AG20443 (cell line): Measurements from ENCODE around the gene HID1.
A peak's percentile ranks its signal among the peaks of the same experiment; 100 is the strongest.
"Not testable (repeated sequence)": the region's sequence is repeated elsewhere in the genome, so short reads cannot be mapped to it uniquely, and the experiment has no call there.

Source experiments
- DNase-seq: peaks from one replicate; pipeline ENCODE4 v3.0.0; 2012; ENCODE audit warnings: low spot score, mixed read lengths

HID1 gene

DNA sequence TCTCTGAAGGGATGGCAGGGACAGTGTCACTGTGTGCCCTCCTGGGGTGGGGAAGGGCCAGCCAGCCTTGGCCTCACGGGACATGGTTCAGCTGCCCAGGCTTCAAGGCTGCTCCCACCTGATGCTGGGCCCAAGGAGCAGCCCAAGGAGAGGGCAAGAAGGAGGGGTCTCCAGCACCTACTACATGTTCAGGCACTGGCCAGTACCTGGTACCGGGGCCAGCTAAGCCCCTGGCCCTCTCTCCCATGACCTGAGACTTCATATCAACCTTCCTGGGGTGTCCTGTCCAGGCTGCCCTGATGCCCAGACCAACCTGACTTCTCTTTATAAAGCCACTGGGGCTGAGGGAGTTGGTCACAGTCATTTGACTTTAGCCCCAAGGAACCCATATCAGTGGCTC, 50.8 kb downstream of the HID1 start:
- no peak for DNase-seq

DNA sequence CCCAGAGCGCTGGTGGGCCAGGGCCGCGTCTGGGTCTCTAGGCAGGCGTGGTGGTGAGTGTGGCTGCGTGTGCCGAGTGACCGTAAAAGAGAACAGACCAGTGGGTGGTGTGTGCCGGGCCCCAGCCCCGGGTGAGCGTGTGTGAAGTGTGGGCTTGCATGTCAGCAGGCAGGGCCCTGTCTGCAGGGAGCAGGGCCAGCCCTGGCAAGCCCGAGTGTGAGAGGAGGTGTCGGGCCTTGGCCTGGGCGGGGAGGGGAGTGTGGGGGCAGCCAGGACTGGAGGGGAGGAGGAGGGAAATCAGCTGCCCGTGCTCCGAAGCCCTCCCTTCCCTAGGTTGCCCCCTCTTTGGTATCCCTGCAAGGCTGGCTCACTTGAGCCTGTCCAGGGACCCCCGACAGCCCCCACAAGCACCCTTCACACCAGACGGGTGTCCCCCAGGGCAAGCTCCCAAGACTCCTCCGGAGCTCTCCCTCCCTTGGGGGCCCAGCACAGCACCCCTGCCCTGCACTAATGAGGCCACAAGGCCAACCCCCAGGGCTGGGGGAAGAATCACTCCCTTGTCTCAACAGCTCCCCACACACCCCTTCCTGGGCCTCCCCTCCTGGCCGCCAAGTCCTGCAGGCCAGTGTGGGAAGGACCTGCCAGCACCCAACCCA, 51.4 kb downstream of the HID1 start:
- DNase-seq: no peak

DNA sequence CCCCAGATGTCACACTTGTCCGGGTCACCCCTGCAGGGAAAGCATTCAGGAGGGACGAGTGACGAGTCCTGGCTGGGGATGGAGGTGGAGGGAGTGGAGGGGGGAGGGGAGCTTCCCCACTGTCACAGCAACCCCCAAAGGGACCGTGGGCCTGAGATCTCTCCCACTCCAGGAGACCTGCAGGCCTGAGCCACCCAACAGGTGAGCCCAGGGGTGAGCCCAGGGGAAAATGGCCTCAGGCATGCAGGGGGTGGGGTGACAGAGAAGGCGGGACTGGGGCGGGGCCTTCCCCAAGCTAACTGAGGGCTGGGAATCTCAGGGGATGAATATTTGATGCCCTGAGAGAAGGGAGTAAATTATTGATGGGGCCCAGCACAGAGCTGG, 51.9 kb downstream of the HID1 start:
- DNase-seq: no peak

GRCh38 chr17:74920306-74920620, 52.3 kb downstream of the HID1 start:
- no peak for DNase-seq

- DNase-seq: peak; percentile 83
Observed at GRCh38 chr17:74919440-74920305, 52.9 kb downstream of the HID1 start.

DNA sequence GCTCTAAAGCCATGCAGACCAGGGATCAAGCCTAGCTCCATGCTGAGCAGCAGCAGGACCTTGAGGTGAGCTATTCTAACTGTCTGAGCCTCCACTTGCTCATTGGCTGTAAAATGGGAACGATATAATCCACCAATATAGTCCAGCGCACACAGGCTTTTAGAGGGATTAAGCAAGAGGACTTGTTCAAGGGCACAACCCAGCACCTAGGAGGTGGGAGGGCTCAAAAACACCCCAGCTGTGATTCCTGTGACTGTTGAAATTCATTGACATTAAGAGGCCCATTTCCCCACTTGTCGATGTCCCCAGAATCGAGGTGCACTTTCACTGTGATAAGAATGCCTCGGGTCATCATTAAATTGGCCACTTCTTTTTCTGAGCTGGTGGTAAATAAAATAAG, 53.7 kb downstream of the HID1 start:
- no peak for DNase-seq

DNA sequence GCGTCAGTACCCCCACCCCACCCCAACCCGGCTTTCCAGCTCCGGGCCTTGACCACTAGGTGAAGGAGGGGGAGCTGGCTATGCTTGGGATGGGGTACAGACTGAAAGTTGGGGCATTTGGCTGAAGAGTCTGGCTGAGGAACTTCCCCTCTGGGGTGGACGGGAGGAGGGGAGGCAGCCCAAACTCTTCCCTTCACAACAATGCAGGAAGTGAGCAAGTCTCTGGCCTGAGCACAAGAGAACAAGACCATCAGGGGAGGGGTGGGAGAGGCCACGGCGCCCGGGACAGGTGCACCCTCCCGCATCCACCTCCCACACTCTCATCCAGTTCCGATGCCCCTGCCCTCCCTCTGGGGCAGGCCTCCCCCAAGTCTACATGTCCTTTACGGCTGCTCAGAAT, 55.1 kb downstream of the HID1 start:
- DNase-seq: no peak

DNA sequence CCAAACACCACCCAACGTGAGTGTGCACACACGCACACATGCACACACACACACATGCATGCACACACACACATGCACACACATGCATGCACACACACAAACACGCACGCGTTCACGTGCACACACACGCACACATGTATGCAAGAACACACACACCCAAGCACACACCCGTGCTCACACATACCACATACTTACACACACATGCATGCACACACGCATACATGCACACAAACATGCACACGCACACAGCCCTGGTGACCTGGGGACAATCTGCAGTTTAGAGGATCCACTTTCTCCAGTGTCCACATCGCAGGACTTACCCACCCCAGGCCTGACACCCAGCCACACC, 55.7 kb downstream of the HID1 start:
- DNase-seq: no peak

- DNase-seq: no peak
Observed at GRCh38 chr17:74916136-74916850, 56.3 kb downstream of the HID1 start.

- not testable (repeated sequence) for DNase-seq
Observed at GRCh38 chr17:74911423-74911822, 61.1 kb downstream of the HID1 start.

DNA sequence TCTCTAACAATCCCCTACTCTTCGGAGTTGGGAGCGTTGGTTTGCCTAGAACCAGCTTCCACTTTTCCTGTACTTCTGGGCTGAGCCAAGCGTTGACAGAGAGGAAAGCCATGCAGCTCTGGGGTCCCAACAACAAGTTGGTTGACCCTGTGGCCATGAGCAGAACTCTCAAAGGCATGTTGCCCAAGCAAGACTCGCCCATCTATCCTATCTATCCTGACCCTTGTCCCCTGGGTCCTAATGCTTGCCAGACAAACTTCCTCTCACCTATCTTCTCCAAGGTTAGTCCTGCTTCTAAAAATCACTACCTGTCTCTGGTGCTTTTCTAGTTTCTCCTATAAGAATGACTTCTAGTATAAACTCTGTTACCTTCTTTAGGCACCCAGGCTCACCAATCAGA, 63.5 kb downstream of the HID1 start:
- not testable (repeated sequence) for DNase-seq

- DNase-seq: no peak
Observed at GRCh38 chr17:74907012-74907411, 65.5 kb downstream of the HID1 start.

DNA sequence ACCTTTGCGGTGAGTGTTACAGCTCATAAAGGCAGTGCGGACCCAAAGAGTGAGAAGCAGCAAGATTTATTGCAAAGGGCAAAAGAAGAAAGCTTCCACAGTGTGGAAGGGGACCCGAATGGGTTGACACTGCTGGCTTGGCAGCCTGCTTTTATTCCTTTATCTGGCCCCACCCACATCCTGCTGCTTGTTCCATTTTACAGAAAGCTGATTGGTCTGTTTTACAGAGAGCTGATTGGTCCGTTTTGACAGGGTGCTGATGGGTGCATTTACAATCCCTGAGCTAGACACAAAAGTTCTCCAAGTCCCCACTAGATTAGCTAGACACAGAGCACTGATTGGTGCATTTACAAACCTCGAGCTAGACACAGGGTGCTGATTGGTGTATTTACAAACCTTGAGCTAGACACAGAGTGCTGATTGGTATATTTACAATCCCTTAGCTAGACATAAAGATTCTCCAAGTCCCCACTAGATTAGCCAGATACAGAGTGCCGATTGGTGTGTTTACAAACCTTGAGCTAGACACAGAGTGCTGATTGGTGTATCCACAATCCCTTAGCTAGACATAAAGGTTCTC, 66.3 kb downstream of the HID1 start:
- DNase-seq: not testable (repeated sequence)

- DNase-seq: no peak
Observed at GRCh38 chr17:74904687-74905409, 67.7 kb downstream of the HID1 start.

GRCh38 chr17:74903671-74904070, 68.9 kb downstream of the HID1 start:
- DNase-seq: no peak

GRCh38 chr17:74903034-74903433, 69.5 kb downstream of the HID1 start:
- DNase-seq: no peak

DNA sequence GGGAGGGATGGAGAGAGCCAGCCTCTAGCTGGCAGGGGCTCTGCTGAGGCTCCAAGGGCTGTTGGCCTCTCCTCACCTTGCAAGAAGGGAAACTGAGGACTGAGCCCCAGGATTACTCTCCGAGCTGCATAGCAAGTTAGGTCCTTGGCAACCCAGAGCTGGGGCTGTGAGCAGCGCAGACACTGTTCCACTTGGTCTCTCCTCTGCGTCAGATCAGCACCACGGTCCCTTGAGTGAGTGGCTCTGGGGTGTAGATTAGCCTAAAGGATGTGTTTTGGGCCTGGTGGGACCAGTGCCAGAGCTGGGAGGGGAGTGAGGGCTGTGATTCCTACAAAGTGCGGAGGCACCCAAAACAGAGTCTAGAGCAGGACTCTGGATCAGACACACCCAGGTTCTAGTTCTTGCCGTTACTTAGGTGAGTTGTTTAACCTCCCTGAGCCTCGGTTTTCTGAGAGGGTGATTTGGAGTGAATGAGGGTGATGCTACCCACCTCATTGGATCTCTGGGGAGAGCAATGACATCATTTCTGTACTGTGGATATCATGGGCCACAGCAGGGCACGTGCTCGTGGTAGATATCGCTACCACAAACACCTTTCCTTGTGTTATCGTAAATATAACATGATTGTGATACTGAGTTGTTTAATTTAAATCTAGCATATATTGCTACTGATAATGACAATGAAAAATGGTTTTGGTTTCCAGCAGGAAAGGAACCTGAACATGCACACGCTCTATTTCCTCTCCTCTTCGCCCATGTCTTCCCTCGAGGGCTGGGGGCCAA, 71.0 kb downstream of the HID1 start:
- DNase-seq: no peak
